Kidney epithelial cell (primary cell): ENCODE data around the gene PLXNA2. TPM values are rescaled to one million over a fixed set of nuclear protein-coding genes. Genes with fewer than 3 reads are reported as not detected.

ENCODE experiments used
- DNase-seq: peaks from one replicate; pipeline ENCODE4 v3.0.0-alpha.2; 2010; ENCODE audit warnings: low read depth
- H3K27me3 ChIP-seq: 2 replicates; pipeline ENCODE4 v1.6.0; 2011; ENCODE audit warnings: low read length; ENCODE audit not compliant: control insufficient read depth, insufficient read depth
- H3K36me3 ChIP-seq: 2 replicates; pipeline ENCODE4 v1.5.1; 2011; ENCODE audit warnings: low read length; ENCODE audit not compliant: control insufficient read depth, insufficient read depth
- H3K4me3 ChIP-seq: 2 replicates; pipeline ENCODE4 v1.5.1; 2011; ENCODE audit warnings: low read depth, mild to moderate bottlenecking, control low read depth, low read length
- CTCF ChIP-seq: IDR thresholded peaks from 2 replicates; pipeline ENCODE4 v1.5.1; 2011; ENCODE audit warnings: mild to moderate bottlenecking, moderate library complexity, low read length, control low read depth, inconsistent platforms; ENCODE audit not compliant: insufficient read depth, poor library complexity, severe bottlenecking
- total RNA-seq: library from RNA; depleted of rRNA; stranded (reverse); fragments of >200 nt; gene quantifications from 2 replicates; pipeline ENCODE4 v1.2.3, GENCODE V29; 2015

PLXNA2 gene
- total RNA-seq, 1 donor from 2014 or later = 6.9 TPM

DNA sequence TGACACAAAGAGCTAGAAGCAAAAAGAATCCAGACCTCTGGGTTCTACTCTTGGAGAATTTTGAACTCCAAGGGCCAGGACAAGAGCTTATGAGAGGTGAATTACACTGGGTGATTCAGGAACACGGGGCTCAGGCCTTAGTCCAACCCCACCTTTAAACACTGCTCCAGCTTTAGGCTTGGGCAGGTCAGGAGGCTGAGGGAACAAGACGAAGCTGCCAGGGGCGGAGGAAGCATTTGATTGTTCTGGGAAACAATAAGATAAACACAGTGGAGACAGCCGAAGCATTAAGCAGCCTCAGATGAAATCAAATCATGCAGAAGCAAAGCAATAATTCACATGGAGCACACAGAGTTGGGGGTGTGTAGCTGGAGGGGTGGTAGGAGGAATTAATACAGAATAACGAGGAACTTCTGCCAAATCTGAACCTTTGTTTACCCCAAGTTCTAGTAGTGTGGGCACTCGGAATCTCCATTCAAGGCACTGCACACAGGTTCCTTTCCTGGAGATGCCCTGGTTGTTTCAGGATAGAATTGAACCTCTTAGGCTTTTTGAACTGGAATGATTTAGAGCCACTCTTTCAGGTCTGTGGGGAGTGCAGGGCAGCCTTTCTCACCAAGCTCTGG is 93.2 kb downstream of the PLXNA2 start:
- Histone ChIP-seq H3K4me3 (no peak overlapping the region), H3K36me3 (no peaks in the 10 kb centered on the region), H3K27me3 (no peaks in the 10 kb centered on the region)
- DNase-seq = no peak
- no peak for TF ChIP-seq CTCF

- no peak for DNase-seq
- Histone ChIP-seq H3K4me3 (no peak overlapping the region), H3K27me3 (no peaks in the 10 kb centered on the region), H3K36me3 (no peaks in the 10 kb centered on the region)
- TF ChIP-seq CTCF = no peak
Measured at GRCh38 chr1:208149776-208150514, 94.2 kb downstream of the PLXNA2 start.

GRCh38 chr1:208149213-208149612 is 95.0 kb downstream of the PLXNA2 start:
- Histone ChIP-seq H3K27me3 (no peaks in the 10 kb centered on the region), H3K4me3 (no peak overlapping the region), H3K36me3 (no peaks in the 10 kb centered on the region)
- DNase-seq = no peak
- no peak for TF ChIP-seq CTCF

GRCh38 chr1:208148380-208148779 is 95.8 kb downstream of the PLXNA2 start:
- no peak overlapping the region for H3K4me3 ChIP-seq
- TF ChIP-seq CTCF = no peak
- no peaks in the 10 kb centered on the region for H3K27me3 ChIP-seq
- no peaks in the 10 kb centered on the region for H3K36me3 ChIP-seq
- DNase-seq = no peak

- no peaks in the 10 kb centered on the region for H3K36me3 ChIP-seq
- no peak for TF ChIP-seq CTCF
- no peak overlapping the region for H3K4me3 ChIP-seq
- no peak for DNase-seq
- no peaks in the 10 kb centered on the region for H3K27me3 ChIP-seq
Measured at GRCh38 chr1:208146650-208147049, 97.5 kb downstream of the PLXNA2 start.
